ENCODE data around the gene TIPIN. TPM values are rescaled to one million over a fixed set of nuclear protein-coding genes. Genes with fewer than 3 reads are reported as not detected.
A peak's percentile ranks its signal among the peaks of the same experiment; 100 is the strongest.

The TIPIN gene
- total and polyA plus RNA-seq, 11 donors: 1.9 to 6.2 (median 3.8) TPM

DNA sequence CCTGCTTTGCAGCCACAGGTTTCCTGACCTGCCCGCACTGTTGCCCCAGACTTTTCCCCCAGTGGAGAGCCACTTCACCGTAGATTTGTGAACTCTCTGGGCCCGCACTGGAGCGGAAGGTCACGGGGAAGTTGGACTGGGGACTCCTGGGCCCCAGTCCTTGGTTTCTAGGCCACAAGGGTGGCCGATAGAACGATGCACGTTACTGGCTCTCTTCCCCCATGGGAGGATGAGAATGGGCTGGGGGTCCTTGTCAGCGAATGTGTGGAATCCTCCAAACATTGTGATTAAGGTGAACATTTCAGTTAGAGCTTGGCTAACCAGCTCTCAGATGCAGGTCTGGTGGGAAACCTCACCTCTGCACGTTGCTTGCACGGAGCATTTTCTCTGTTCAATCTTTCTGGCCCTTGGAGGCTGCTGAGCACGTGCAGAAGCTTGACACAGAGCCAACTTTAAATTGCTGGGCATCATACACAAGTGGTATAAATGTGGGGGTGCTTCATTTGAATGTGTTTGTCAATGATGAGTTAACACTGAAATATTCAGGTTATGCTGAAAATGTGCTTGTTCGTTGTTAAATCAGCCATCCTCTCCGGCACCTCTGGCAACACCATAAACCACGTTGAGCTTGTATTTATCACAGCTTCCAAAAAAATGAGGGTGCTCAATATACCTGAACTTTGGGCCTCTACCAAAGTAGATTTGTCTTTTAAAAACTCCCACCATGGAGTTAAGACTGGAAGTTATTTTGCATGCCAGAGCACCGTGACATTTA is 62.1 kb downstream of the TIPIN start:
- no peak for TF ChIP-seq POLR2A (IDR thresholded peaks at IDR 0.05)
- TF ChIP-seq, protein P1, sequence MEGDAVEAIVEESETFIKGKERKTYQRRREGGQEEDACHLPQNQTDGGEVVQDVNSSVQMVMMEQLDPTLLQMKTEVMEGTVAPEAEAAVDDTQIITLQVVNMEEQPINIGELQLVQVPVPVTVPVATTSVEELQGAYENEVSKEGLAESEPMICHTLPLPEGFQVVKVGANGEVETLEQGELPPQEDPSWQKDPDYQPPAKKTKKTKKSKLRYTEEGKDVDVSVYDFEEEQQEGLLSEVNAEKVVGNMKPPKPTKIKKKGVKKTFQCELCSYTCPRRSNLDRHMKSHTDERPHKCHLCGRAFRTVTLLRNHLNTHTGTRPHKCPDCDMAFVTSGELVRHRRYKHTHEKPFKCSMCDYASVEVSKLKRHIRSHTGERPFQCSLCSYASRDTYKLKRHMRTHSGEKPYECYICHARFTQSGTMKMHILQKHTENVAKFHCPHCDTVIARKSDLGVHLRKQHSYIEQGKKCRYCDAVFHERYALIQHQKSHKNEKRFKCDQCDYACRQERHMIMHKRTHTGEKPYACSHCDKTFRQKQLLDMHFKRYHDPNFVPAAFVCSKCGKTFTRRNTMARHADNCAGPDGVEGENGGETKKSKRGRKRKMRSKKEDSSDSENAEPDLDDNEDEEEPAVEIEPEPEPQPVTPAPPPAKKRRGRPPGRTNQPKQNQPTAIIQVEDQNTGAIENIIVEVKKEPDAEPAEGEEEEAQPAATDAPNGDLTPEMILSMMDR (IDR thresholded peaks at IDR 0.05): no peak
- intact Hi-C loops (cut with DNase I): loop anchor here in 1 of 10 donors (5.0 kb wide), 1 partner anchor 203 kb away; the partner anchor contains the start of gene SNAPC5
- H3K4me3 ChIP-seq: peak overlapping the region; percentile 59 to 96 (median 80)
- H3K27me3 ChIP-seq: no peaks in the 10 kb centered on the region
- peaks cover 0 to 29% (median 17%) of the 10 kb centered on the region in 9 donors for H3K36me3 ChIP-seq
- H3K4me1 ChIP-seq: peaks cover 4 to 37% (median 19%) of the 10 kb centered on the region in 12 donors
- 3 to 8% (median 6%) methylated on average over 16 of the region's 16 CpGs for WGBS, 4 donors
- ATAC-seq (peak; percentile 7 to 50 (median 50)), DNase-seq (no peak)
- peak overlapping the region; percentile 85 to 95 (median 92) for H3K27ac ChIP-seq
- no peaks in the 10 kb centered on the region for H3K9me3 ChIP-seq

DNA sequence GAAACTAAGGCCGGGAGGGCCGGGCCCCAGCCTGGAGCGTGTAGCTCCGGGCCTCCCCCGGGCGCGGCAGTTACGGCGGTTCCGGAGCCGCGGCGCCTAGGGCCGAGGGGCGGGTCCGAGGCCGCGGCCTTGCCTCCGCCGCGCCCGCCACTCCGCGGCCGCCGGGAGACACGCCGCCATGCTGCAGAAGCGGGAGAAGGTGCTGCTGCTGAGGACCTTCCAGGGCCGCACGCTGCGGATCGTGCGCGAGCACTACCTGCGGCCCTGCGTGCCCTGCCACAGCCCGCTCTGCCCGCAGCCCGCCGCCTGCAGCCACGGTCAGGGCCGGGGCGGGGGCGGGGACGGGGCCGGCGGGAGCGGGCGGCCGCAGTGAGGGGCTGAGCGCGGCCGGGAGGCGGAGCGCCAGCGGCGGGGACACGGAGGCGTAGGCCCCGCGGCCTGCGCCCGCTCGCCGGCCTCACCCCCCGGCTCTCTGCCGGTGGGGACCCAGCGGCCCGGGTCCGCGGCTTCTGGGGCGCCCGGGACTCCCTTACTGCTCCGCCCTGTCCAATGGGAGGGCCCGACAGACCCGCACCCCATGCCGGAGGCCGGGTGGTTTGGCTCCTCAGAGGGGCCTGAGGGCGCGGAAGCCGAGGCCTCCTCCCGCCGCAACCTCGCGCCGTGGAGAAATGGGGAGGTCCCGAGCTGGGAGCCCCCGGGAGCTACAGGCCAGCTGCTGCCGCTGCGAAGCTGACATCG is 62.9 kb downstream of the TIPIN start, which contains the start of gene DIS3L:
Gene DIS3L, plus strand, starts transcription at position 150 of the 738 bp plus-strand sequence. Its CDS starts 29 bp downstream, at position 179.
- Histone ChIP-seq H3K4me1 (peaks cover 4 to 37% (median 19%) of the 10 kb centered on the region in 12 donors), H3K9me3 (no peaks in the 10 kb centered on the region), H3K27ac (peak within 1 kb of the TSS; percentile 85 to 95 (median 92)), H3K4me3 (peak within 1 kb of the TSS; percentile 59 to 96 (median 80)), H3K27me3 (no peaks in the 10 kb centered on the region), H3K36me3 (peaks cover 0 to 28% (median 10%) of the 10 kb centered on the region in 9 donors)
- ATAC-seq (peak; percentile 57 to 94 (median 87)), DNase-seq (peak; percentile 54 to 82 (median 70))
- peak in 1 of 2 donors; percentile 60 for TF ChIP-seq POLR2A (IDR thresholded peaks at IDR 0.05)
- TF ChIP-seq, protein P1 (IDR thresholded peaks at IDR 0.05): peak in 3 of 12 donors; percentile 10 to 13 (median 10)
- WGBS, 4 donors: 0 to 1% (median 1%) methylated on average over 4 to 92 of the region's 92 CpGs
- intact Hi-C loops (cut with DNase I): loop anchor here in 1 of 10 donors (5.0 kb wide), 1 partner anchor 204 kb away; the partner anchor contains the start of gene SNAPC5

DNA sequence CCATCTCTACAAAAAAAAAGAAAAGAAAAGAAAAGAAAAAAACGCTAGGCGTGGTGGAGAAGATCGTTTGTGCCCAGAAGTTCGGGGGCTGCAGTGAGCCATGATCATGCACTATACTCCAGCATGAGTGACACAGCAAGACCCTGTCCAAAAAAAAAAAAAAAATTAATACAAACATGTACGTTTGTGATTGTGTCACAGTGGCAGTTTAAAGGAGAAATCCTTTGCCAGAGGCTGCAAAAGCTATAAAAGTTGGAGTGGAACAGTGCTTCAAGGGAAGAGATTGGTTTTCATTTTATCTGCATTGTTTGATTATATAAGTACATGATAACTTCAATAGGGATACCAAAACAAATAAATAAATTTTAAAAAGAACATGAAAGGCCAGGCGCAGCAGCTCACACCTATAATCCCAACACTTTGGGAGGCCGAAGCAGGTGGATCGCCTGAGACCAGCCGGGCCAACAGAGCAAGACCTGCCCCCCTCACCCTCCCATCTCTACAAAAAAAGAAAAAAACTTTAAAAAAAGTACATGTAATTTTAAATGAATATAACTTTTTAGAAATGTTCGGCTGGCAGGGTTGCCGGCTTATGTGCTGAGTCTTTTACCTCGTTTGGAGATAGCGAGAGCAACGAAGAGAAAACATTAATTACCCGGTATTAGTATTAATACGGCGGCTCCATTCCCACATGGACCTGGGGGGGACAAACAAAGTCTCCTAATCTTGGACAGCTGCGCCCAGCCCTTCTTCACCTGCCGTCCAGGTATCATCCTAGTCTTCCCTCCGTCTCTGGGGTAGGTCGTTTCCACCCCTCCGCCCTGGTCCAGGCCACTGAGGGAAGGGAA is 63.7 kb downstream of the TIPIN start:
- H3K9me3 ChIP-seq: no peaks in the 10 kb centered on the region
- H3K4me3 ChIP-seq: peak overlapping the region; percentile 59 to 96 (median 80)
- no peak for TF ChIP-seq POLR2A (IDR thresholded peaks at IDR 0.05)
- TF ChIP-seq, protein P1 (IDR thresholded peaks at IDR 0.05): no peak
- 21 to 24% (median 23%) methylated on average over 19 to 22 of the region's 22 CpGs for WGBS, 4 donors
- peak in 1 of 4 donors; percentile 30 for ATAC-seq
- peaks cover 4 to 37% (median 19%) of the 10 kb centered on the region in 12 donors for H3K4me1 ChIP-seq
- H3K36me3 ChIP-seq: peaks cover 0 to 20% (median 3%) of the 10 kb centered on the region in 9 donors
- intact Hi-C loops (cut with DNase I): loop anchor here in 1 of 10 donors (5.0 kb wide), 1 partner anchor 205 kb away; the partner anchor contains the start of gene SNAPC5
- no peaks in the 10 kb centered on the region for H3K27me3 ChIP-seq
- no peak for DNase-seq
- H3K27ac ChIP-seq: peak overlapping the region; percentile 85 to 95 (median 92)
